Hematopoietic multipotent progenitor cell (in vitro differentiated cells): ENCODE data around the gene SYT3. TPM values are rescaled to one million over a fixed set of nuclear protein-coding genes. Genes with fewer than 3 reads are reported as not detected.
A peak's percentile ranks its signal among the peaks of the same experiment; 100 is the strongest.
"Not testable (repeated sequence)": the region's sequence is repeated elsewhere in the genome, so short reads cannot be mapped to it uniquely, and the experiment has no call there.

Experiments
- DNase-seq, 3 donors: peaks; one replicate each; pipeline ENCODE4 v3.0.0-alpha.2; 2011 to 2015; ENCODE audit warnings: low read depth in 2 of 3, low spot score in 2 of 3
- total RNA-seq: library from RNA; depleted of rRNA; stranded (reverse); fragments of >200 nt; gene quantifications from one replicate; pipeline ENCODE4 v1.2.3, GENCODE V29; 2012

Gene SYT3
- total RNA-seq, 1 donor = 0.81 TPM

DNA sequence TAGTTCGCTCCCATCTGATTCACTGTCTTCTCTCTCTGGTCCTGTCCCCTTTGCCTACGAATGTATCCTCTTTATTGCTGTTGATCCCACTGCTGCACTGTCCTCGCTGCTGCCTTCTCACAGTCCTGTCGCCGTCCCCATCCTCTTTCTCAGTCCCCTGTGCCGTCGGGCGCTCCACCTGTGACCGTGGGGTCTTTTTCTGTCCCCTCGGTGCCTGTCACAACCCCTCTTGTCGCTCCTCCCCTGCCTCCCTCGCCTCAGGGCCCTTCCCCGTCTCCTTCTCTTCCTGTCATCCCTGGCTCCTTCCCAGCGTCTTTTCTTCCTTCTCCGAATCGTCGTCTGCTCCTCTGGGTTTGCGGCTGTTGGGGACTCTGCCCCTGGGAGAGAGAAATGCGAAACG lies 32.3 kb downstream of the SYT3 start:
- no peak for DNase-seq

DNA sequence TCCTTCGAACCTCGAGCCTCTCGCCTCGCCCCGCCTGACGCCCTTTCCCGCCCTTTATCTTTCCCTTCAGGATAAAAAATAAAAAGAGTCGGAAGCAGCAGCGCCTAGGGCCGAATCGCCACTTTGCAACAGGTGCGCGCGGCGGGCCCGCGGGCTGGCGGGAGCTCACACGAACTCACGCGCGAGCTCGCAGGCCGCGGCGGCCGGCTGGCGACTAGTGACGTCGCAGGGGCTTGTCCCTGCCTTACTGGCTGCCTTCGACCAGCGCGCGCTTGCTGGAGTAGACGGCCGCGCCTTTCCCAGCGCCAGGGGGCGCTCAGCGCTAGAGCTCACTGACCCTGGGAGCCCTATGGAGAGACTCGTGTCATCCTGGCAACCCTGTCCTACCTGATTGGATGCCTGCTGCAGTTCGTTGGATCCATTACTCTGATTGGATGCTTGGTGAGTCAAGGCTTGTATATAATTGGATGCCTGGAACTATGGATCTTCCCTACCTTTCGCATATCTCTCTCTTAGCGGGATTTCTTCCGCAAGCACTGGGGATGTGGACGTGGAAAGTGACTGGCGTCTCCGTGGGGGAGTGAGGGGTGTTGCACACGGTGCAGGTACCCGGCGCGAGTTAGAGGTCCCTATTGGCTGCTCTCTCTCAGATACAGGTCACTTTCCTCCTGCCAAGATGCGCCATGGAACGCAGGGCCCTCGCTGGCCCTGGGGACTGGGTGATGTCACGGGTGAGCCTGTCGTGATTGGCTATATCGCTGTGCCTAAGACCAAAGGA lies 33.4 kb downstream of the SYT3 start:
- peak in 2 of 3 donors; percentile 31 for DNase-seq

DNA sequence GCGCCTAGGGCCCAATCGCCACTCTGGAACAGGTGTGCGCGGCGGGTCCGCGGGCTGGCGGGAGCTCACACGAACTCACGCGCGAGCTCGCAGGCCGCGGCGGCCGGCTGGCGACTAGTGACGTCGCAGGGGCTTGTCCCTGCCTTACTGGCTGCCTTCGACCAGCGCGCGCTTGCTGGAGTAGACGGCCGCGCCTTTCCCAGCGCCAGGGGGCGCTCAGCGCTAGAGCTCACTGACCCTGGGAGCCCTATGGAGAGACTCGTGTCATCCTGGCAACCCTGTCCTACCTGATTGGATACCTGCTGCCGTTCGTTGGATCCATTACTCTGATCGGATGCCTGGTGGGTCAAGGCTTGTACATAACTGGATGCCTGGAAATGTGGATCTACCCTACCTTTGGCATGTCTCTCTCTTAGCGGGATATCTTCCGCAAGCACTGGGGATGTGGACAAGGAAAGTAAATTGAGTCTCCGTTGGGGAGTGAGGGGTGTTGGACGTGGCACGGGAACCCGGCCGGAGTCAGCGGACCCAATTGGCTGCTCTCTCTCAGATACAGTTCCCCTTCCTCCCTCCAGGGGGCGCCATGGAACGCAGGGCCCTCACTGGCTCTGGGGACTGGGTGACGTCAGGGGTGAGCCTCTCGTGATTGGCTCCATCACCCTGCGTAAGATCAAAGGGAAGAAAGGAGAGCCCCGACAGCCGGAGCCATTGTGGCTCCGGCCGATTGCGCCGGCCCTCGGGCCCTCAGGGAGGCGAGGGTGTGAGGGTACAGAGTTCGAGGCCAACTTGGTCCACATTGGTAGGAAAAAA lies 35.2 kb downstream of the SYT3 start:
- not testable (repeated sequence) for DNase-seq

DNA sequence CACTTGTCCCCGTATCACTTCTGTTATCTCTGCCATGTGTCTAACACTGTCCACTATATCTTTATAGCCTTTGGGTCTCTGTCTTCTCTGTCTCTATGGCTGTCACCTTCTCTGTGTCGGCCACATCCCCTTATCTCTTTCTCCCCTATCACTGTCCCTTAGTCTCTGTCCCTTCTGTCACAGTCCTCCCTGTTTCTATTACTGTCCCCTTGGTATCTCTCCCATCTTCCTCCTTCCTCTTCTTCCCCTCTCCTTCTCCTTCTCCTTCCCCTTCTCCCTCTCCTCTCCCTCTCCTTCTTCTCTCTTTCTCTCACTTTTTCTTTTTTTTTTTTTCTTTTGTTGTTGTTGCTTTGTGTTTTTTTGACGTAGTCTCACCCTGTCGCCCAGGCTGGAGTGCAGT lies 36.7 kb downstream of the SYT3 start:
- no peak for DNase-seq

DNA sequence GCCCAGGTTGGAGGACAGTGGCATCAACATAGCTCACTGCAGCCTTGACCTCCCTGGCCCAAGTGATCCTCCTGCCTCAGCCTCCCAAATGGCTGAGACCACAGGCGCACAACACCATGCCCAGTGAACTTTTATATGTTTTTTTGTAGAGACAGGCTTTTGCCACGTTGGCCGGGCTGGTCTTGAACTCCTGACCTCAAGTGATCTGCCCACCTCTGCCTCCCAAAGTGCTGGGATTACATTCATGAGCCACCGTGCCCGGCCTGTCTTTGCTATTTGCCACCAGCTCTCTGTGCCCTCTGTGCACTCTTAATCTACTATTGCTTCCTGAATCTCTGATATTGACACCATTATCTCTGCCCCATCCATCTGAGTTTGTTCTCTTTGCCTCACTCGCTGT lies 37.2 kb downstream of the SYT3 start:
- no peak for DNase-seq

DNA sequence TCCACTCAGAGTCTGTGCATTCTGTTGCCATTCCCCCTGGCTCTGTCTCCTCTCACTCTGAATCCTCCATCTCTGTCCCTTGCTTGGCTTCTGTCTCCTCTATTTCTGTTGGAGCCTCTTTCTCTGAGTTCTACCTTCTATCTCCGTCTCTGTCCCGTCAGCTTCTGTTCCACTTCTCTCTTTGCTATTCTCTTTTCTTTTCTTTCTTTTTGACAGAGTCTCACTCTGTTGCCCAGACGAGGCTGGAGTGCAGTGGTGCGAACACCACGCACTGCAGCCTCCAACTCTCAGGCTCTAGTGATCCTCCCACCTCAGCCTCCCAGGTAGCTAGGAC lies 37.6 kb downstream of the SYT3 start:
- no peak for DNase-seq

DNA sequence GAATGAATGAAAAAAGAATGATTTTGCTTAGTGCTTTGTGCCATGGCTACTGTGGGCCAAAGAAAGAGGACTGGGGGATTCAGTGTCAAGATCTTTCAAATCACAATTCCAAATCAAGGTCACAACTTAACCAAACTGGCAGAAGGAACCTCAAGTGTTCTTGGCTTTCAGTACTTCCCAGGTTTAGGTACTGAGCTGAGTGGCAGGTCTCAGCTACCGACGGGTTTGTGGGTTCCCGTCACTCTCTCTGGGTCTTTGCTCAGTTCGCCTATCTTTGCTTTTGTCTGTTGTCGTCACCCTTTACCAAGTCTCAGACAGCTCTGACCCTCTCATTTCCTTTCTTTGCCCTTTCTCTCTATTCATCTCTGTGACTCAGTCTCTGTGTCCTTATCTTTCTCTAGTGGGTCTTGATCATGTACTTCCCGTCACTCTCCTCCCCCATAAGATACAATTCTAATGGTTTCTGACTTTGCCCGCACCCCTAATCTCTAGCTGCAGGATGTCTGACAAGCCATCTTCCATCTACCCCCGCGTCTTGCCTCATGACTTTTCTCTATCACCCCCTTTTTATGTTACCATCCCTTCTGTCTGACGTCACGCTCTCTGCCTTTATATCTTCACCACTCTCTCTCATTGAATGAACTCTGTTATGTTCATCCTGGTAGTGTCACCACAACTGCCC lies 38.1 kb downstream of the SYT3 start:
- DNase-seq = peak in 1 of 3 donors; percentile 11

DNA sequence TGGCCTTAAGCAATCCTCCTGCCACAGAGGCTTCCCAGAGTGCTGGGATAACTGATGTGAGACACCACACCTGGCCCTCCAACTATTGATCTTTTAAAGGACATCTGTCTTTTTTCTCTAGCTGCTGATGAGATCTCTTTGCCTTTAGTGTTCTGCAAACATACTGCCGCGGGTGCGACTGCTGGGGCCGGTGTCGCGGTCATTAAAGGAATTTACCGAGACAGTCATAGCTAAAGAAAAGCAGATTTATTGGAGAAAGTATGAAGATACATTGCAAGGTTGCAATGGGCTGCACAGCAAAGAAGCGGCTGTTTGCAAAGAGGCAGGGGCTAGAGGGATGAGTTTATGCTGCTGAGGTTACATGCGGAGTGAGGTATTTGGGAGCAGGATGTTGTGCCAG lies 40.3 kb downstream of the SYT3 start:
- DNase-seq = no peak

DNA sequence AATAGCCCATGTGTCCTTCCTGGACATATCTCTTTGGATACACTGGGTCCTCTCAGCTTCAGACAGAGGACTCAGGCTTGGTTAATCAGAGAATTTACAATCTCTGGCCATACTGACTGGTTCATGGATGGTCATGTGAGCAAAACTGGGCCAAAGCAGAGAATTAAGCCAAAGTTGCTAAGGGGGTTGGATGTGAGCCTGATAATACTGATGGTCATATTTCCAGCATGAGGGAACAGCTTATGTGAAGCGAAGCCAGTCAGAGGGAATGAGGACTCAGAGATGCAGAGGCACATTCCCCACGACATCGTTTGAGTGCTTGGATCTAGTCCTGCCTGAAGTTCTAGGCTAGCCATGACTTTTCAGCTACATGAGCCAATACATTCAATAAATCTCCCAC lies 49.5 kb downstream of the SYT3 start:
- no peak for DNase-seq

DNA sequence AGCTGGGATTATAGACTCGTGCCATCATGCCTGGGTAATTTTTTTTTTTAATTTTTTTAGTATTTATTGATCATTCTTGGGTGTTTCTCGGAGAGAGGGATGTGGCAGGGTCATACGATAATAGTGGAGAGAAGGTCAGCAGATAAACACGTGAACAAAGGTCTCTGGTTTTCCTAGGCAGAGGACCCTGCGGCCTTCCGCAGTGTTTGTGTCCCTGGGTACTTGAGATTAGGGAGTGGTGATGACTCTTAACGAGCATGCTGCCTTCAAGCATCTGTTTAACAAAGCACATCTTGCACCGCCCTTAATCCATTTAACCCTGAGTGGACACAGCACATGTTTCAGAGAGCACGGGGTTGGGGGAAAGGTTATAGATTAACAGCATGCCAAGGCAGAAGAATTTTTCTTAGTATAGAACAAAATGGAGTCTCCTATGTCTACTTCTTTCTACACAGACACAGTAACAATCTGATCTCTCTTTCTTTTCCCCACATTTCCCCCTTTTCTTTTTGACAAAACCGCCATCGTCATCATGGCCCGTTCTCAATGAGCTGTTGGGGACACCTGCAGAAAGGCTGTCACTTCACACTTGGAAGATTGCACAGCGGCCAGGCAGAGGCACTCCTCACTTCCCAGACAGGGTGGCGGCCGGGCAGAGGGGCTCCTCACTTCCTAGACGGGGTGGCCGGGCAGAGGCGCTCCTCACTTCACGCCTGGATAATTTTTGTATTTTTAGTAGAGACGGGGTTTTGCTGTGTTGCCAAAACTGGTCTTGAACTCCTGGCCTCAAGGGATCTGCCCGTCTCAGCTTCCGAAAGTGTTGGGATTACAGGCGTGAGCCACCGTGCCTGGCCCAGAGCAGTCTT lies 57.7 kb downstream of the SYT3 start:
- not testable (repeated sequence) for DNase-seq

DNA sequence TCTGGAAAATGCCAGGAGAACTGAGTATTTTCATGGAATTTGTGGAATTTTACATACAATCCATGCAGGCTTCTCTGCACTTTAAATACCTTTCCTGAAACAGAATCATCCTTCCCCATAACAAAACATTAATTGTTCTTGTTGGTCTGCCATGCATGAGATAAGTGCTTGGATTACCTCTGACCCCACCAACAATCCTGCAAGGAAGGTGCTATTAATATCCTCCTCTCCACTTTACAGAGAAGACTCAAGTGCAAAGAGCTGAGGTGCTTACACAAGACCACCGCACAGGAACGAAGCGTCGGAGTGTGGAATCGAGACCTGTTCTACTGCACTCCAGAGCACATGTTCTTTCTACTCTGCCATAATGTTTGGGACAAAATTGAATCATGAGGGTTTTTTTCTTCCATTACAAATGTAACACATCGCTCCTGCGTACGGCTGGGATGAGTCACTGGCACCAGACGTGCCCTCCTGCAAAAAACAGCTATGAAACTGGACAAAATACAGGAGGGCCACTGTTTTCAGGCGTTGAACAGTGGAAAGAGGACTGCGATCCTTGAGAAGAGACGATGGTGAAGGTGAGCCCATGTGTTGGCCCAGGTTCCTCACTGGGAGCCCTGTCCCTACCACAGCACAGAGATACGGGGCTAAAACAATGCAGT lies 58.6 kb downstream of the SYT3 start:
- DNase-seq = no peak

DNA sequence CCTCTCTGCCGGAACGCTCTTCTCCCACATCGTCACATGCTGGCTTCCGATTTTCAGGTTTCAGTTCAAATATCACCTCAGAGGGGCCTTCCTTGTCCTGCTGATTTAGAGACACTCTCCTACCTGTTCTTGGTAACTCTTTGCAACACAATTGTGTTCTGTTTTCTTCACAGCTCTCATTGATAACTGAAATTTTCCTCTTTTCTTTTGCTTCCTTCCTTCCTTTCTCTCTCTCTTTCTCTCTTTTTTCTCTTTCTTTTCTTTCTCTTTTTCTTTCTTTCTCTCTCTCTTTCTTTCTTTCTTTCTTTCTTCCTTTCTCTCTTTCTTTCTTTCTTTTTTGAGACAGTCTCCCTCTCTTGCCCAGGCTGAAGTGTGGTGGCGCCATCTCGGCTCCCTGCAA lies 59.4 kb downstream of the SYT3 start:
- DNase-seq = no peak

DNA sequence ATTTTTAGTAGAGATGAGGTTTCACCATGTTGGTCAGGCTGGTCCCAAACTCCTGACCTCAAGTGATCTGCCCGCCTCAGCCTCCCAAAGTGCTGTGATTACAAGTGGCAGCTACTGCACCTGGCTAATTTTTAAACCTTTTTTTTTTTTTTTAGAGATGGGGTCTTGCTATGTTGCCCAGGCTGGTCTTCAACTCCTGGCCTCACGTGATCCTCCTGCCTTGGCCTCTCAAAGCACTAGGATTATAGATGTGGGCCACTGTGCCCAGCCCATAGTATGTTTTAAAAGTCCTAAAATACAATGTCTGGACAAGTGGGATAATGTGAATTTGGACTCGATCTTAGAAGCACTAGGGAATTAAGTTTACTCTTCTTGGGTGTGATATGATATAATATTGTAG lies 62.9 kb downstream of the SYT3 start:
- not testable (repeated sequence) for DNase-seq

DNA sequence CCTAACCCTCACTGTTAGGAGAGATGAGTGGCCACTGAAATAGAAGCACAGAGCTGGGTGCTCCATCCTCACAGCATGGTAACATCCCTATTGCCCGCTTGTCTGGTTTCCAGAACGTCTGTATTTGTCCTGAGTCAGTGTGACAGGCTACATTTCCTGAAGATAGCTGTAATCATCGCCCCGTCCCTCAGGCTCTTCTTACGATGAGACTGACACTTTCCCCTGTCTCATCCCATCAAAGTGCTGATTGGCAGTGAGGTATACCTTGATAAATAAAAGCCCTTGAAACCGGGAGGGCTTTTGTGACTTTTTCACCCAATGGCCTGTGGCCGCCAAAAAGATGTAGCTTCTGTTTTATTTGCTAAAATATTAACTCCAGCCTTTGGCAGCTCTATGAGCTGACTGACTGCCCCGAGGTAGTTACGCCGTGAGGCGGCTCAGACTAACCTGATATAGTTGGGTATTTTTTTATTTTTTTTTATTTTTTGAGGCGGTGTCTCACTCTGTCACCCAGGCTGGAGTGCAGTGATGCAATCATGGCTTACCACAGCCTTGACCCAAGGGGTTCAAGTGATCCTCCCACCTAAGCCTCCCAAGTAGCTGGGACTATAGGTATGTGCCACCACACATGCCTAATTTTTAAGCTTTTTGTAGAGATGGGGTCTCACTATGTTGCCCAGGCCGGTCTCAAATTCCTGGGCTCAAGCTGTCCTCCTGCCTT lies 65.8 kb downstream of the SYT3 start:
- DNase-seq = no peak

Other genes with a start within 250 kb of the SYT3 start
- gene SPIB, start 220.9 kb downstream of the SYT3 start, total RNA-seq = 2.4 TPM
- 0.27 TPM for gene MYBPC2, start 207.0 kb downstream of the SYT3 start, total RNA-seq
- 80.0 TPM for gene EMC10, start 163.4 kb downstream of the SYT3 start, total RNA-seq
- 1.1 TPM for gene GARIN5A, start 163.0 kb downstream of the SYT3 start, total RNA-seq
- gene JOSD2, start 128.7 kb downstream of the SYT3 start, total RNA-seq = 11.8 TPM
- gene ASPDH, start 126.0 kb downstream of the SYT3 start, total RNA-seq = not detected
- under 0.01 TPM for gene LRRC4B, start 71.4 kb downstream of the SYT3 start, total RNA-seq
- 1.6 TPM for gene C19orf81, start 9.6 kb upstream of the SYT3 start, total RNA-seq
- gene SHANK1, start 79.9 kb upstream of the SYT3 start, total RNA-seq = 6.2 TPM
- 64.4 TPM for gene CLEC11A, start 83.5 kb upstream of the SYT3 start, total RNA-seq
- gene GPR32, start 130.6 kb upstream of the SYT3 start, total RNA-seq = 0.27 TPM
- not detected for gene ACP4, start 150.5 kb upstream of the SYT3 start, total RNA-seq
- not detected for gene KLK1, start 183.9 kb upstream of the SYT3 start, total RNA-seq
- gene KLK15, start 193.7 kb upstream of the SYT3 start, total RNA-seq = not detected
- under 0.01 TPM for gene KLK3, start 215.0 kb upstream of the SYT3 start, total RNA-seq
- gene KLK2, start 233.6 kb upstream of the SYT3 start, total RNA-seq = not detected